HG03565 (cell line): Measurements from ENCODE around the gene FAM3B.

ENCODE experiments used
- ATAC-seq: cut with Tn5 transposase; IDR thresholded peaks from one replicate; pipeline ENCODE4 v1.9.1; 2021; ENCODE audit warnings: mild to moderate bottlenecking, moderate library complexity; ENCODE audit not compliant: unreplicated experiment

FAM3B gene

GRCh38 chr21:41367301-41367944 lies 50.8 kb downstream of the FAM3B start:
- peak; percentile 1 for ATAC-seq

GRCh38 chr21:41367945-41368734 lies 51.5 kb downstream of the FAM3B start:
- ATAC-seq: peak; percentile 42

- no peak for ATAC-seq
Observed at GRCh38 chr21:41368735-41369104, 52.1 kb downstream of the FAM3B start.

- ATAC-seq: no peak
Observed at GRCh38 chr21:41369105-41369919, 52.7 kb downstream of the FAM3B start.

- no peak for ATAC-seq
Observed at GRCh38 chr21:41369920-41370839, 53.6 kb downstream of the FAM3B start.

- no peak for ATAC-seq
Observed at GRCh38 chr21:41370840-41371684, 54.5 kb downstream of the FAM3B start.

- no peak for ATAC-seq
Observed at GRCh38 chr21:41371685-41372030, 55.1 kb downstream of the FAM3B start.

- ATAC-seq: no peak
Observed at GRCh38 chr21:41373253-41373652, 56.7 kb downstream of the FAM3B start.

- no peak for ATAC-seq
Observed at GRCh38 chr21:41373763-41374162, 57.2 kb downstream of the FAM3B start.

- ATAC-seq: no peak
Observed at GRCh38 chr21:41374177-41374712, 57.6 kb downstream of the FAM3B start.

GRCh38 chr21:41374867-41375533 lies 58.4 kb downstream of the FAM3B start:
- ATAC-seq: no peak

- ATAC-seq: no peak
Observed at GRCh38 chr21:41375875-41376274, 59.3 kb downstream of the FAM3B start.

GRCh38 chr21:41377715-41378114 lies 61.1 kb downstream of the FAM3B start:
- no peak for ATAC-seq

- no peak for ATAC-seq
Observed at GRCh38 chr21:41378849-41379248, 62.2 kb downstream of the FAM3B start.

GRCh38 chr21:41379901-41380300 lies 63.3 kb downstream of the FAM3B start:
- ATAC-seq: no peak

- no peak for ATAC-seq
Observed at GRCh38 chr21:41381731-41382130, 65.1 kb downstream of the FAM3B start.

- no peak for ATAC-seq
Observed at GRCh38 chr21:41387042-41387819, 70.6 kb downstream of the FAM3B start.

- ATAC-seq: no peak
Observed at GRCh38 chr21:41387824-41388223, 71.2 kb downstream of the FAM3B start.
